DMS 273 treated with DMSO at 0.1 percent for 48 hours (cell line): Measurements from ENCODE around the gene B9D1.

ENCODE experiments used
- DNase-seq: peaks from one replicate; lab custom pipeline; 2025; lab: John Stamatoyannopoulos, UW

B9D1 gene

DNA sequence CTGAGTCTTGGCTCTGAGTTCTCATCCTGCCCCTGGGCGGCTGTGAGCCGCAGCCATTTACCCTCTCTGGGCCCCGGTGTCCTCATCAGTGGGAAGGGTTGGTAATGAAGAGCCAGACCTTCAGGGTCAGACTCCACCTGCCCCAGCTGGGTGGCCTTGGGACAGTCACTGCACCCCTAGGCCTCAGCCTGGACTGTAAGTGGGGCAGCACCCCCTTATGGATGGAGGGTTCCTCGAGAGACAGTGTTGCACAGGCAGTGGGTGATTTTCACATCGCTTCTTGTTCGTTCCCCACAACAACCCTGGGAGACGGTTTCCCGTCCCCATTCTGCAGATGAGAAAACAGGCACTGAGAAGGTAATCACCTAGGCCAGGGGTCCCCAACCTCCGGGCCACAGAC is 60.5 kb downstream of the B9D1 start:
- DNase-seq: no peak

- no peak for DNase-seq
Observed at GRCh38 chr17:19301274-19301951, 61.1 kb downstream of the B9D1 start.

DNA sequence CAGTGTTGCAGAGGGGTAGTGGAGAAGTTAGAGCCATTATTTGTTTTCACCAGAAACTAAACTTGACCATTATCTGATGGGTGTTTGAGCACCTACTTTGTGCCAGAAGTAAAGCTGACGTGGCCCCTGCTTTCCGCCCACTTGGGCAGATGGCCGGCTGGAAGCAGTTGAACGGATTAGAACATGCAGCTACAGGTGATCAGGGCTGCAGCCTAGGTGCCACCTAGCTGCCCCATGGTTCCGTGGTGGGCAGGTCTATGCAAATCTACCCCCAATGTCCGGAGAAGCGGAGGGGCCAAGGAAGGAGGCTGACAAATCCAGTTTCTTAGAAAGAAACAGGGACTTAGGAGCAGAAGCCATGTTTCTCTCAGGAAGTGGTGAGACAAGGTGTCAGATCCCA is 62.7 kb downstream of the B9D1 start:
- DNase-seq: no peak

DNA sequence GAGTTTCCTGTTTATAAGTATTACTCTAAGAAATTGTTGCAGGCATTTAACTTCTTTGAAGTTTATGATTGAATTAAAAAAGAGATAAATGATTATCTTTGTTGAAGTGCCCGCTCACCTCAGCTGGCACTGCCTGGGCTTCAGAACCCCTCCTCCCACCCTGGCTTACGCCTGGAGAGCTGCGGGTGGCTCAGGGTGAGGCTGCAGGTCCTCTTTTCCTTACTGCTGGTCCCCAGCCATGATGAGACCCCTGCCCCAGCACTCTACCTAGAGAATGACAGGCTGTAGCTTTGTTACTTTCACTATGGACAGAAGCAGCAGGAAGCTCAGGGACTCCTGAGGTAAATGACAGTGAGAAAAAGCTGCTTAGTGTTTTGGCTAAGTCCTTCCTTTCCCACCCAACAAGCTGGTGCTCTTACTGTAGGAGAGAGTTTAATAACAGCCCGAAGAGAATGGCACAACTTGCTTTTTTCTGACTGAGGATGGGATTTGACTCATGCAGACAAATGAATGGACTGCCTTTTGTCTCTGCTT is 63.2 kb downstream of the B9D1 start:
- no peak for DNase-seq

- no peak for DNase-seq
Observed at GRCh38 chr17:19298569-19299213, 63.8 kb downstream of the B9D1 start.

GRCh38 chr17:19296786-19297778 is 65.4 kb downstream of the B9D1 start:
- no peak for DNase-seq

- DNase-seq: no peak
Observed at GRCh38 chr17:19295473-19296135, 66.9 kb downstream of the B9D1 start.

GRCh38 chr17:19294443-19294842 is 68.1 kb downstream of the B9D1 start:
- no peak for DNase-seq
